CMK (cell line): Measurements from ENCODE around the gene THADA.
"Not testable (repeated sequence)": the region's sequence is repeated elsewhere in the genome, so short reads cannot be mapped to it uniquely, and the experiment has no call there.

ENCODE experiments used
- DNase-seq: peaks from one replicate; pipeline ENCODE4 v3.0.0-alpha.2; 2010; ENCODE audit warnings: low read depth

The THADA gene

GRCh38 chr2:43465234-43465633 is 130.6 kb downstream of the THADA start:
- DNase-seq, result no peak

GRCh38 chr2:43464590-43464989 is 131.2 kb downstream of the THADA start:
- no peak for DNase-seq

- DNase-seq, result no peak
Observed at GRCh38 chr2:43462866-43463641, 132.8 kb downstream of the THADA start.

DNA sequence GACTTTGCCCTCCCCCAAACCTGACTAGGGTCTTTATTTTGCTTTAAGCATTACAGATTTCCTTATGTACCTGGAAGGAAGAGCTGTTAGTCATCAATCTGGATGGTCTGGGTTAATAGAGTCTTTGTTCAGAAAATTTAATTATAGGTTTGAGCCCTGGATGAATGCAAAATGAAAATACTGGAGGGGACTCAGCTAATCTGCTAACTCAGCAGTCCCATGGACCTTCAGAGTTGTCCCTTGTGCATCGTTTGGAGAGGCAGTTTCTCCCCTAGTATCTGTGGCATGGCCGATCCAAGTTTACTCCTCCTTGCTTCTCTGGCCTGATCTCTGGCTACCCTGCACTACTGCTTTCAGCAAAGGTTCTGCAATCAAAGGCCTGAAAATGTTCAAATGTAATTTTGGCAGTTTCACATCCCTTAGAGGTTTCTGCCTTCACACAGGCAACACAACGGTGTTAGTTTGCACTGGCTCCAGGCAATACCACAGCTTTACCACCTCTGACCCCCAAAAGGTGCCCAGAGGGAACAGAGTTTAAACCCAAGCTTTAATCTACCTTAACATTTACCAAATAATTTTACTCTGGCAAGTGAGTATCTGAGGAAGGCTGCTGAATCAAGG is 134.3 kb downstream of the THADA start:
- DNase-seq, result no peak

GRCh38 chr2:43460611-43461365 is 135.1 kb downstream of the THADA start:
- no peak for DNase-seq

DNA sequence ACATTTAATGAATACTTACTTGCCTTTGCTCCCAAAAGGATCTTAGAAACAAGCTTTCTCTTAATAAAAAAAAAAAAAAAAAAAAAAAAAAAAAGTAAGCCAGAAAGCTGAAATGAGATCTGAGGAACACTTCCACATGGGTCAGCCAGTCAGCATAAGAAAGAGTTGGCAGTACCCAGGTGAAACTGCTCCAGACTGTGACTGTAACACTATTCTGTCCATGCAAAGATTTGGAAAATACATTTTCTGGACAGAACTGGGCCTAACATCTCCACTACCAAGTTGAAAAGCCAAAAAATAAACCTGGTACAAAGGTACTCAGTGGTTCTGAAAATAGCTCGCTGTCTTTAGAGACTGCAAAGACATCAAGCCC is 135.7 kb downstream of the THADA start:
- DNase-seq, result no peak

DNA sequence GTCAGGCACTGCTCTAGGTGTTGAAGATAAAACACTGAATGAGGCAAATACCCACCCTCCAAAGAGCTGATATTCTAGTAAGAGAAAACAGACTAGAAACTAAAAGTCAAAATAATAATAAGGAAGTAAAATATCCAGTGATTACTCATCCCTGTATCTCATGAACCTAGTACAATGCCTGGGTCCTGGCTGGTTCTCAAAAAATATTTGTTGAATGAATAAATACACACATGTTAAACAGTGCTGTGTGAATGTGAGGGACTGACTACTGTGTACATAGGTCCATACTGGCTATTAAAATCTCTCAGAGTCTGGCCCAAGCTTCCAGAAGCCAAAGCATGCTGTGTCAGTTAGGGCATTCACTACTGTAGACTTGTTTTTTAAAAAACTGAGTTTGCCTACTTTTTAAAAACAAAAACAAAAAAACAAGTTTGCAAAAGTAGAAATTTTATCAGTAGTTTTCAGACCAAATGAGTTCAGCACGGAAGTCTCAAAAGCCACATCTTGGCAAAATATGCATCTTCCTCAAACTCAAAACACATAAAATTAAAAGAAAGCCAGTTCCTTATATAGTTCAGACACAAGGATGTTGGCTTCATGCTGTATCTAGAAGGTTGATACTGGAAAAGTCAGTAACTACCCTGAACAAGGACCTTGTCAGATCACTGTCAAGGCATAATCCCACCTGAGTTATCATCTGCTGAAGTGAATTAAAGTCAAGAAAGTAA is 136.2 kb downstream of the THADA start:
- DNase-seq, result no peak

- no peak for DNase-seq
Observed at GRCh38 chr2:43458014-43458628, 137.7 kb downstream of the THADA start.

- DNase-seq, result no peak
Observed at GRCh38 chr2:43455731-43456642, 139.9 kb downstream of the THADA start.

GRCh38 chr2:43455296-43455695 is 140.5 kb downstream of the THADA start:
- DNase-seq, result no peak

DNA sequence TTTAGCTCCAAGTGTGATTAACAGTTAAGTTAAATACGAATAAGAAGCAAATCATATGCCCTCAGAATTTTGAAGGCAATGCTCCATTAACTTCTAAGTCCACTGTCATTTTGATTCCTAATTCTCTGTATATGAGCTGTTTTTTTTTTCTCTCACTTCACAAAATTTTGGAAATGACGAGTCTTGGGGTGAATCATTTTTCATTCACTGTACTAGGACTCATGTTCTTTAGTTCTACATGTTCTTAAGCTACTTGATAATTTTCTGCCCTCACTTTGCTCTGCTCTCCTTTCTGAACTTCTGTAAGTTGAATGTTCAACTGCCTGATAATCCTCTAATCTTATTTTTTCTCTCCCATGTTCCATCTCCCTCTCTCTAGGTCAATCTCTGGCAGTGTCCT is 141.0 kb downstream of the THADA start:
- no peak for DNase-seq

DNA sequence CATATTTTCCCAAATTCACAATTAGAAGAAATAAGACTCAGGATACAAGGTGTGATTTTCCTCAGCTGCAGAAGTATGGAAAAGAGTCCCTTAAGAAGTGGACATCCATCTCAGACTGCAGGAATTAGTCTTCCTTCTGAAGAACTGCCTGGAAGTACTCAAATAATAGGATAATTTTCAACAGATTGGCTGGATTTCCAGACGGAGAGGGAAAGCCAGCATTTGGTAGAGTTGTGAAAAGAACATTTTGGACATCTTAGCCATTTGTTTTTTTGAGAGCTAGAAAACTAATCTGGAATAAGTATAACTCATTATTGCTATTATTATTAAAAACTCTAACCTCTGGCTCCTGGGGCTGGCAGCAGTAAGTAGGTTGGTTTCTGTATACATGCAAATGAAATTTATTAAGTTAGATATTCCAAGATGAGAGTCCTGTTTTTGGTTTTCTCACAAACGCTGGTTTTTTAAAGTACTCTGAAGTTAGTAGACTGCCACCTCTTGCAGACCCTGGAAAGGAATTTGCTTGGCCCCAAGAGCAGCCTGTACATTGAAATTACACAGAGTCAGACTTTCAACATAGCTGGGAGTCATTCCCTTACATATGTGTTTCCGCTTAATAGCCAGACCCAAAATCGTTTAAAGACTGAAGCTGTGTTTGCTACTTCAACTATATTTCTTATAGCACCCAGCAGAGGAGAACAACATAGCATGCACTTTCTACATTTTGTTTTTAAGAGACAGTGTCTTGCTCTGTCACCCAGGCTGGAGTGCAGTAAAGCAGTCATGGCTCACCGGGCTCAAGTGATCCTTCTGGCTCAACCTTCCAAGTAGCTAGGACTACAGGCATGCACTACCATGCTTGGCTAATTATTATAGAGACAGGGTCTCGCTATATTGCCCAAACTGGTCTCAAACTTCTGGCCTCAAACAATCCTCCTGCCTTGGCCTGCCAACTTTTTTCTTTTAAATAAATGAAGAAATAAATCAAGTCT is 142.4 kb downstream of the THADA start:
- DNase-seq, result no peak

DNA sequence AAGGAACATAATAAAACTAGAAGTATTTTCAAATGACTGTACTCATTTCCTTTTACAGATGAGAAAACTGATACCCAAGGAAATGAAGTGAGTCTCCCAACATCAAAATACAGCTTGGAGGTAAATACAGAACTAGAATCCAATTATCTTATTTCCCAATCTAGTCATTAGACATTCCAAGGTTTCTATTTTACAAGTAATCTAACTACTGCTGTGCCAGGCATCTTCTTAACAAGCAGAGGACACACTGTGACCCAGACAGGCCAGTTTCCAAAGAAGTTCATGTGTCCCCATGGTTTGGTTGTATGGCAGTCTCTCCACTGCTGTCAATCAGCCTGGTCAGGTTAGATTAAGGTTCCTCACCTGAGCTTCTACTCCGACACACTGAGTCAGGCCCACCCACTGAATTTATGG is 143.5 kb downstream of the THADA start:
- no peak for DNase-seq

GRCh38 chr2:43450617-43451016 is 145.2 kb downstream of the THADA start:
- no peak for DNase-seq

DNA sequence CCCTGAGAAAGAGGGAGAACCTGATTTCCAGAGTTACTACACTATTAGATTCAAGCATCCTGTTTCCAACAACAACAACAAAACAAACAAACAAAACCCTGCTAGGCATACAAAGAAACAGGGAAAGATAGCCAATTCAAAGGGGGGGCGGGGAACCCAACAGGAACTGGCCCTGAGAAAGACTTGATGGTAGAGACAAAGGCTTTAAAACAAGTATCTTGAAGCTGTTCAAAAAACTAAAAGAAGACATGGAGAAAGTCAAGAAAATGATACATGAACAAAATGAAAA is 147.1 kb downstream of the THADA start:
- no peak for DNase-seq

GRCh38 chr2:43448011-43448821 is 147.6 kb downstream of the THADA start:
- DNase-seq, result no peak

GRCh38 chr2:43446755-43447154 is 149.1 kb downstream of the THADA start:
- not testable (repeated sequence) for DNase-seq

DNA sequence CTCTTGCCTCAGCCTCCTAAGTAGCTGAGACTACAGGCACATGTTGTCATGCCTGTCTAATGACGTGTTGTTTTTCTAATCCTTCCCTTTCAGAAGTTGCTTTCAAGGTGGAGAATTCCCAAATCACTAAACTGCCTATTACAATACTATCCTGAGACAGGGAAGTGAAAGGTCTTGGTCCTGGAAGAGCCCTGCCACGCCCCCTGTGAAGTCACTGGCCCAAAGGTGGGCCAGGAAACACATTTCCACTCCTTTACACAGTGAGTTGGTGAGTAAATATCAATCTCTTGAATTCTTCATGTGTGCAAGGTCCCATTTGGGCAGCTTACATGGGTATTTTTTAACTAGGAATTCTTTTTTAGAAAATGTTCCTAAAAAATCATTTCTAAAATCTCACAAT is 150.1 kb downstream of the THADA start:
- DNase-seq, result no peak
